Omental fat pad (tissue), 4 donors: Measurements from ENCODE around the gene PSMB11. TPM values are rescaled to one million over a fixed set of nuclear protein-coding genes. Genes with fewer than 3 reads are reported as not detected.
A peak's percentile ranks its signal among the peaks of the same experiment; 100 is the strongest.
"Not testable (repeated sequence)": the region's sequence is repeated elsewhere in the genome, so short reads cannot be mapped to it uniquely, and the experiment has no call there.

ENCODE experiments used
- ATAC-seq: fragments of 150-250 bp; one replicate; pipeline ENCODE4 v1.9.1; 2016; ENCODE audit warnings: mild to moderate bottlenecking, moderate library complexity; ENCODE audit not compliant: low FRiP score
- DNase-seq: peaks from one replicate; pipeline ENCODE4 v3.0.0-alpha.2; 2019; ENCODE audit warnings: low spot score
- CTCF ChIP-seq, 3 donors: fragments of 450-650 bp; IDR thresholded peaks; one replicate each; pipeline ENCODE4 v1.5.1; 2016 to 2017; ENCODE audit warnings: antibody characterized with exemption in 3 of 3, mild to moderate bottlenecking in 3 of 3, moderate library complexity in 2 of 3
- total RNA-seq, 4 donors: library from RNA; depleted of rRNA; stranded (reverse); fragments of >200 nt; gene quantifications; one replicate each; pipeline ENCODE4 v1.1.0, GENCODE V29; 2016

PSMB11 gene
- total RNA-seq, 4 donors from 2014 or later, result not detected

DNA sequence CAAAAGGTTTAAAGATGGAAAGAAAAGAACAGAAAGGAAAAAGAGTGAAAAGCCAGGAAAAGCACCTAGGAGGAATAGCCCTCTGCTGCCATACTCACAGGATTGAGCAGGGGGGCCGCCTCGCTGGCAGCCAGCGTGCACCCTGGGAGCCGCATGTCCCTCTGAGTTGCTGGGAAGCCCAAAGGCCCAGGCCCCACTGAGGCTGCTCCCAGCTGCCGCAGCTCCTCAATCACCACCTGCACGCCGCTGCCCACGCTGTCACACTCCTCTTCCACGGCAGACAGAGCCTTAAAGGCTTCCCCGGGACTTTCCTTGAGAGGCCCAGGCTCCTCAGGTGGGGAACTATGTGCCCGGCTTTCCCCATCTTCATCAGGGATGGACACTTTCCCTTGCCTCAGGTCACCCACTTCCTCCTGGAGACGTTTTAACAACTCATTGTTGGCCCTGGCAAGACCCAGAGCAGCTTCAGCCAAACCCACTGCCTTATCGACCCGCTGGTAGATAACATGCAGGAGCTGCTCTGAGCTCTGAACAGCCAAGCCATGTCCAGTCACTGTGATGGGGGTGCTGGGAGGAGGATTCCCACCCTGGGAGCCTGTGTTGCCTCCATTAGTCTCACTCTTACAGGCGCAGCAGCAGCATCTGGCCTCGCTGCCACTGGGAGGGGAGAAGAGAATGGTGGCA is 43.5 kb upstream of the PSMB11 start:
- DNase-seq, result no peak
- TF ChIP-seq CTCF (IDR thresholded peaks at IDR 0.05), result no peak
- no peak for ATAC-seq

DNA sequence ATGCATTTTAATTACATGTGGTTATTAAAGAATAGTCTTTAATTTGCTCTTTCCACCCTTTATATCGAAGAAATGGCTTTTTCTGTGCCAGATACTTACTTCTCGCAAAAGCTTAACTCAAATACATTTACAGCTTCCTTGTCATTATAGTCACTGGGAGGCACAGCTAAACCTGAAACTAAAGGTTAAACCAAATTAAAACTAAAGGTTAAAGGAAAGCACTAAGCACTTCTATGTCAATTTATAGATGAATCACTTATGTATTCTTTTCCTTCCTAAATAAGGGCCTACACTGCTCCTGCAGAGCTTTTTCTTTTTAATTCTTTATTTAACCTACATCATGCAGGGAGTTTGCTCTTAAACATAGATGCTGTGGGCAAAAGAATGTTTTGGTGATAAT is 41.2 kb upstream of the PSMB11 start:
- ATAC-seq, result no peak
- no peak for TF ChIP-seq CTCF (IDR thresholded peaks at IDR 0.05)
- no peak for DNase-seq

DNA sequence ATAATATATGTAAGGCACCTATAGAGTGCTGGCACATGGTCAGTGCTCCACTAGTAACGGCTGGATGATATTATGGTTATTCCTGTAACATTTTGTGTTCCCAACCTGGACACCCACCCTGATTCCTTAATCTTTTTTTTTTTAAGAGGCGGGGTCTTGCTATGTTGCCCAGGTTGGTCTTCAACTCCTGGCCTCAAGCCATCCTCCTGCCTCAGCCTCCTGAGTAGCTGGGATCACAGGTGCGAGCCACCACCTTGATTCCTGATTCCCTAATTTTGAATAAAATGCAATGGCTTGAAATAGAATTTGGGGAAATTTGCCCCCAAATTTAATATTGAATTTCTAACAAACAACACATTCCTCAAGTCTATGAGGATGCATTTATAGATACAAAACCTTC is 39.4 kb upstream of the PSMB11 start:
- no peak for TF ChIP-seq CTCF (IDR thresholded peaks at IDR 0.05)
- ATAC-seq, result no peak
- DNase-seq, result no peak

- ATAC-seq, DNase-seq: not testable (repeated sequence)
Observed at GRCh38 chr14:23004274-23004673, 37.7 kb upstream of the PSMB11 start.

DNA sequence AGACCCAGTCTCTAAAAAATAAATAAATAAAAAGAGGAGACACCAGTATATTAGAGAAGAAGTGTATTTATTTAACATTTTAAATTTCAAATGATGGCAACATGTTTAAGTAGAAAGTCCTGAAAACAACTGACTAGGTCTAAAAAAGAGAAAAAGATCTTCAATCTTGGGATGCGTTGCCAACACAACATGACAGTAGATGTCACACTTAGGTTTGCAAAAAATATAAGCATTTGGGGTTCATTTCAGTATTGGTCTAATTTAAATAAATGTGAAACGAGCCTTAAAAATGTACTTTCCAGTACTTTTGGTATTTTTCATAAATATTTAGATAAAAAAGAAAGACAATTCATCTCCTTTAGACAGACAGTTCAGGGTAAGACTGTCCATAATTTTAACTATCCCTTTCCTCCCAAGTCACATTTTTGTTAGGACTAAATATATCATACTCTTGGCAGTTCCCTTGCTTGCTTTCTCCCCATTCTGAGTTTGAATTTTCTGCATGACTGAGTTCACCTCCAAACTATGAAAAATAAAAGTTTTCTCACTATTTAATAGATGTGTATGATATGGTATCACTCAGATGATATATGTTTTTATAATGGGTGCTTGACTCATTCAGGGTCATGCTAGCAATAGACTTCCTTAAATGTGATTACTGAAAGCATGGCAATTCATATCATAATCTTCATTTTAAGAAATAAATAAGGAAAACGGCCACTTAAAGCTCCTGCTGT is 36.4 kb upstream of the PSMB11 start:
- DNase-seq (no peak), ATAC-seq (no peak)
- no peak for TF ChIP-seq CTCF (IDR thresholded peaks at IDR 0.05)

DNA sequence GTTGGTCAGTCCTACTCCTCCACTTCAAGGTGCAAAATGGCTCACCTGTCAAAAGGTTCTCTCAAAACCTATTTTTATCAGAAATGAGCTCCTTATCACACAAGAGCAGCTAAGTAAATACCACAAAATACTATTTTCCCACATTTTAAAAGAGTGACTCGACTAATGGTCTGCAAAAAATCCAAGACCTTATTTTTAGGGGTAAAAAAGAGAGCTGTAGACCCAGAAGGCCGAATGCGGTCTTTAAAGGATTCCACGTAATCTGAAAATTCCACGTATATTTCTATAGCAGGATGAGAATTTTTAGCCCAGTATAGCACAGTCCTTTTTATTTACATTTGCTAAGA is 35.9 kb upstream of the PSMB11 start:
- ATAC-seq (no peak), DNase-seq (no peak)
- TF ChIP-seq CTCF (IDR thresholded peaks at IDR 0.05), result no peak

DNA sequence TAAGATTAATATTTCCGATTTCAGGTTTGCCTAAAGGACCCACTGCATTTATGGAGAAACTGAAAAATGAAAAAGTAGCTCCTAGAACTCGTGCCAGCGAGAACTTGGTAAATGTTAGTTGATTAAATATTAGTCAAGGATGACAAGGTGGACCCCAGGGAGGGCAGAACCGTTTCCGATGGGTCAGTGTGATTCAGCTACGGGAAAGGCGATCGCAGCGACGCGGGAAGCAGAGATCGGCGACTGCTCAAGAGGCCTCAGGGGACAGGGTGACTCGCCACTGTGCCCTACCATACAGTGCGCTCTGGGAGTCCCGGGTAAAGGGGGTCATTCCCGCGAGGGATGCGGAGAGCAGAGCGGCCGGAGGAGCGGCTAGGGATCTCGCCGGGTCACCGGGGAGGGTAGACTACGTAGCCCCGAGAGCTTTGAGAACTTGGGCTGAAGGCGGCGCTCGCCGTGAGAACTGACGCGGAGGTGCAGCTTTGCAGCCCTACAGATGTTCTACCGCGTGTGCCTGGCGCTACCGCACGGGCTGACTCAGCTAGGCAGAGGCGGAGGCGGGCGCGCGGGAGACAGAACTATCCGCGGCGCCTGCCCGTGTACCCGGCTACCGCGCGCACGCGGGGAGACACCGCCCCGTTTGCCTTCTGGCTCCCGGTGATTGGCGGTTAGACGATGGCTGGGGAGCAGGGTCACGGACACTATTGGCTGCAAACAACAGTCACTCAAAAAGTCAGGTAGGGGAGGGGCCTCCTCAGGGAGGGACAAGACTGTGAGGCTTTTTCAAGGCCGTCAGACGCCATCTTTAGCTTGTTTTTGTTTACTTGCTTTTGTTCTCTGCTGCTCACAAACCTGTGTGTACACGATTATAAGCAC is 35.2 kb upstream of the PSMB11 start:
- no peak for TF ChIP-seq CTCF (IDR thresholded peaks at IDR 0.05)
- peak; percentile 75 for DNase-seq
- peak; percentile 99 for ATAC-seq
